Stimulated activated CD4-positive, alpha-beta T cell treated with anti-CD3 and anti-CD28 coated beads, Interleukin-1b, Interleukin-23, amount 100 ng/mL, for 1 hour (primary cell): Measurements from ENCODE around the gene HOXA3.
A peak's percentile ranks its signal among the peaks of the same experiment; 100 is the strongest.

ENCODE experiments used
- DNase-seq, 2 donors: peaks; one replicate each; pipeline ENCODE4 v3.0.0-alpha.2; 2020; ENCODE audit warnings: low read depth in 2 of 2

HOXA3 gene

DNA sequence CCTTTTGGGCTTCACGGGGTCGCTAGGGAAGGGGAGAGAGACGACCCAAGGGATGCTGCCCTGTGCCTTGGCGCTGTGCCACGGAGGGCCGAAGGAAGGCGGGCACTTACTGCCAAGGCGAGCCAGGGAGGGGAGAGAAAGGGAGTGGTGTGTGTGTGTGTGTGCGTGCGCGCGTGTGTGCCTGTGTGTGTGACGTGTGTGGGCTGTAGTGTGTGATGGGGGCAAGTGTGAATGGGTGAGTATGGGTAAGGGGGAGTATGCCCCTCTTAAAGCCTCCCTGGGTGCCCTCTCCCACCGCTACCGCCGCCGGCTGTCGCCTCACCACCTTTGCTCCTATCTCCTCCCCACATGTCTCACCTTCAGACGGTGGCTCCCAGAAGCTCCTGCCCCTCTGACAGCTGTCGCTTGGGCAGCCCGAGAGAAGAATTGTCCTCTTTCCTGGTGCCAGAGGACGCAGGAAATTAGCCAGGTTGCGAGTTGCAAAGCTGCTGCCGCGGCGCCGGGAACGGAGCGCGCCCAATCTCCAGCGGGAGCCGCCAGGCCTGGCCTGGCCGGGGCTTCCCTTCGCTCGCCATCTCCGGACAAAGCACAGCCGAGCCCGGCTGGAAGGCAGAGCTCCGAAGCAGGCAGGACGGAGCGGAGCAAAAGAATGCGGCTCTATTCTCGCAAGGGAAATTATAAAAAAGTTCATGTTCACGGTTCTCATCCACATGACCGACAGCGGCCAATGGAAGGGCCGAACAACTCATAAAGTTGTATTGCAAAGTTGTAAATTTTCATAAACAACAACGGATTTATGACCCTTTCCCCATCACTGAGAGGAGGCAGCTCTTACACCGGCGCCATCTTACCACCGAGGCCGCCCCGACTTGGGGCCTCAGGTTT lies at the start of gene HOXA3:
TSS of gene HOXA3 (minus strand) at position 653 of the 885 bp plus-strand sequence. CDS start 41,943 bp downstream, outside the sequence.
- DNase-seq, result no peak

DNA sequence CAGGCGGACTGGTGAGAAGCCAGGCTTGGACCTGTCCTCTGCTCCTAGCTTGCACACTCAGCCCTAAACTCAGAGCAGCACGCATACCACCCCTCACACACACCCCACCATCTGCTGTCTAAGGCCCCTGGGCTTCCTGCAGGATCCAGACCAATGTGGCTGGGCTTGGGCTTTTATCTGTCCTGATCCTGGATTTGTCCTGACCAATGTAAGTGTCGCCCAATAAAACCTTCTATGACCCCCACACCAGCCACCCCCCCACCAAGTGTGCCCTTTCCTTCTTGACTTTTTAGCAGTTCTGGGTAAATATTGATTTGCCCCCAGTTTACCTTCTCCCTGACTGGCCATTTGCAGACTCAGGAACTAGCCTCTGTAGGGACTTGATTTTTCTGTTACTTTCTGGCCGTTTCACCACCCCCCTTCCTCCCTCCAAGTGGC lies 49.2 kb upstream of the HOXA3 start:
- DNase-seq, result no peak

- no peak for DNase-seq
Observed at GRCh38 chr7:27200761-27201579, 48.6 kb upstream of the HOXA3 start.

- DNase-seq, result no peak
Observed at GRCh38 chr7:27199849-27200760, 47.7 kb upstream of the HOXA3 start, which contains the start of gene HOXA13. HOXA13 (minus strand) TSS chr7:27200091; CDS start chr7:27200077, 14 bp downstream.

DNA sequence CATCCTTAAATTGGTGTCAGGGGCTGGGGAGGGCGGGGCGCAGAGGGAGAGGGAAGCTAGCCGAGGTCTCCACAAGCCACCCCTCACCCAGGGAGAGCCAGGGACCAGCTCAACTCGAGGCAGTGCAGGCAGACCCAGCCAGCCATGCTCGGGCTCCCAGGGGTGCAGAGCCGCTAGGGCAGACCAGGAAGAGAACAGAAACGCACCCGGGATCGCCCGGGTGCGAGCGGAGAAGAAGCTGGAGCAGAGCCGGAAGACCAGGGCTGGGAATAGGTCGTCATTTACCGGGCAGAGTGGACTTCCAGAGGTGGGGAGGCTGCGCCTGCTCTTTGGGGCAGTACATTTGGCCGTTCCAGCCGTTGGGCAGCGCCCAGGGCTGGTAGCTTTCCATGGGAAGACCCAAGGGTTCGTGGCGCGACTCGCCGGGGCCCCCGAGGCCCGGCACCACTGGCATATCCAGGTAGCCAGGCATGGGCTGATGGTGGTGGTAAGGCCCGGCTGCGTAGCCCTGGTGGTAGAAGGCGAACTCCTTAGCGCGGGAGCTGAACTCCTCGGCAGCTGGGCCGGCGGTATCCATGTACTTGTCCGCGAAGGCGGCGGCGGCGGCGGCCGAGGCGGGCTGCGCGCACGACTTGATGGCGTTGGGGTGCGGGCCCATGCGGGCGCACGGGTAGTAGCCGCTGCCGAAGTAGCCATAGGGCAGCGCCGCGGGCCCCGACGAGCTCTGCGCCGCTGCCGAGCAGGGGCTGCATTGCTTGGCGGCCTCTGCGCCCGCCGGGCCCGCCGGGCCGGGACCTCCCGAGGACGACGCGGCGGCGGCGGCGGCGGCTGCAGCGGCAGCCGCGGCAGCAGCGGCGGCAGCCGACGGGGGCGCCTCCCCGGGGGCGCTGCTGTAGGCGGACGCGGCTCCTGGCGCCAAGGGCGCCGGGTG lies 46.8 kb upstream of the HOXA3 start:
- no peak for DNase-seq

GRCh38 chr7:27198138-27198841 lies 45.9 kb upstream of the HOXA3 start:
- DNase-seq, result no peak

DNA sequence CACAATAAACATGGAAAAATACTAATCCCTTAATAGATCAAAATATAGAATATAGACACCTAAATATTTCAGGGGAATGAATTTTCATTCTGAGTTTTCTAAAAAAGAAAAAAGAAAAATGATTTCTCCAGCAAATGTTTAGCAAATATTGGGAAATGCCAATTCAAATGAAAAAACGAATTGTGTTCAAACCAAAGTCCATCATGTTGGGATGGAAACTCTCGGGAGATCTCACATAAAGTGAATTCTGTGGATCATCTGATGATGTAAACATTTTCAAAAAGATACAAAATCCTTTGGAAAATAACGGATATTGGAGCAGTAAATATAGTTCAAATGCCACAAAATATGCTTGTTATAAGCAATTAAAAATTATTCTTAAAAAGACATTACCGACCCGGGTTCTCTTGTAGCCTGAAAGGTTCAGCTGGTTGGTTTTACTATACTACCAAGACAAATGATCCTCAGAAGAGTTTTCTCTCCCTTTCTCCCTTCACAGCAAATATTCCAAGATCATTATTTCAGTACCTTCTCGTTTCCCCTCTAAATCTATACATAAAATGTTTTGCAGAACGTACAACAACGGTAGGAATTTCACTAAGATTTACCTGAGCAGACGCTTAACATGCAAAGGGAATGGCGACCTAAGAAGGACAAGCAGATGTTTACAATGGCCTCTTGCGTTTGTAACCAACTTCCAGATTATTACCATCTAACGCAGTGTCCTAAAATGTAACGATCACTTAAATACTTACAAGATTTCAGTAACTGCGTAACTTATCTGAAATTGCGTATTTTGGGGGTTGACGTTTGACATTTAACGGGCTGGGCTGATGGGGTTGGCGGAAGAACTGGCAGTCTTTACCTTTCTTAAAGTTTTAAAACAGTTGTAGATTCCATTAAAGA lies 45.0 kb upstream of the HOXA3 start:
- no peak for DNase-seq

DNA sequence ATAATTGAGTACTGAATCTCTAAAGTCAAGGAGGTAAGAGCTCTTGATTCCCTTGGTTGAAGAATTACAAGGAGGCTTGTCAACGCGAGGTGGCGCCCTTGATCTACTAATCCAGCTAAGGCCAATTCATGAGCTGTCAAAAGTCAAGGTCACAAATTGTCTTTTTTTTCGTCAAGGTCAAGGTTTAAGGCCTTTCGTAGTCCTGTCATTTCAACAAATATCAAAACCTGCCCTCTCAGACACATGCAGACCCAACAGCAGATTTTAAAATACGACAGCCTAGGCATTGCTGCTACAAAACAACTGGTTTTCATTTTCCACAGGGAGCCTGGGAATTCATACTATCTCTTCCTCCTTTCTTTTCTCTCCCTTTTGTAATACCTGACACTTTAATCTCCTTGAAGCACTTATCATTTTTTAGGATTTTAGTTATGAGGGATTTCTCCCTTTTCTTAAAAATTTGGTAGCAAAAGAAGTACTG lies 43.9 kb upstream of the HOXA3 start:
- DNase-seq, result peak; percentile 63 to 83

- DNase-seq, result no peak
Observed at GRCh38 chr7:27194686-27195379, 42.5 kb upstream of the HOXA3 start.

GRCh38 chr7:27194002-27194352 lies 41.6 kb upstream of the HOXA3 start:
- DNase-seq, result no peak

DNA sequence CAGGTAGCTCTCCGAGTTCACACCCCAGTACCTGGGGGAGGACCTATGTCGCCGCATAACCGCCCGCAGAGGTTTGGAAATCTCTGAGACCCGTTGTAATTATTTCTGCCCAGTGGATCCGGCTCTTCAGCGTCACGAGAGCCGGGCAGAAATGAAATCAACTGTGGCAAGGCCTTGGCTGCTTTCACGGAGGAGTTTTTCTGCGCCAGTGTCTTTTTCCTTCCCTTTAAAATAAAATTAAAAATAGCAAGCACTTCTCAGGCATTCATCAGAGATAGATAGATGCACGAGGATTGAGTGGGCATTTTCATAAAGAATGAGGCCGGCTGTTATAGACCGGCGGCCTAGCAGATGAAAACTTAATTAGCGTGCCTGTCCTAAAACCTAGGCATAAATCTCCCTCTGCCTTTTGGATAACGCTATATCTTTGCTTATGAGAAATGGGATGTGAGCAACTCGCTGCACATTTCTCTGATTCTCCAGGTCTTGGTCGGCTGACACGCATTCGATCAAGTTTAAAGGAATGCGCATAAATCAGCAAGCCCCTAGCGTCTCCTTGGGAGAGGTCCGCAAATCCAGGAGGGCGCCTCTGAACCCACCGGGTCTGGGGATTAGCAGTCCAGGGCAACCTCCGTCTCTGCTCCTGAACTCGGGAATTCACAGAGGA lies 41.1 kb upstream of the HOXA3 start:
- DNase-seq, result no peak

DNA sequence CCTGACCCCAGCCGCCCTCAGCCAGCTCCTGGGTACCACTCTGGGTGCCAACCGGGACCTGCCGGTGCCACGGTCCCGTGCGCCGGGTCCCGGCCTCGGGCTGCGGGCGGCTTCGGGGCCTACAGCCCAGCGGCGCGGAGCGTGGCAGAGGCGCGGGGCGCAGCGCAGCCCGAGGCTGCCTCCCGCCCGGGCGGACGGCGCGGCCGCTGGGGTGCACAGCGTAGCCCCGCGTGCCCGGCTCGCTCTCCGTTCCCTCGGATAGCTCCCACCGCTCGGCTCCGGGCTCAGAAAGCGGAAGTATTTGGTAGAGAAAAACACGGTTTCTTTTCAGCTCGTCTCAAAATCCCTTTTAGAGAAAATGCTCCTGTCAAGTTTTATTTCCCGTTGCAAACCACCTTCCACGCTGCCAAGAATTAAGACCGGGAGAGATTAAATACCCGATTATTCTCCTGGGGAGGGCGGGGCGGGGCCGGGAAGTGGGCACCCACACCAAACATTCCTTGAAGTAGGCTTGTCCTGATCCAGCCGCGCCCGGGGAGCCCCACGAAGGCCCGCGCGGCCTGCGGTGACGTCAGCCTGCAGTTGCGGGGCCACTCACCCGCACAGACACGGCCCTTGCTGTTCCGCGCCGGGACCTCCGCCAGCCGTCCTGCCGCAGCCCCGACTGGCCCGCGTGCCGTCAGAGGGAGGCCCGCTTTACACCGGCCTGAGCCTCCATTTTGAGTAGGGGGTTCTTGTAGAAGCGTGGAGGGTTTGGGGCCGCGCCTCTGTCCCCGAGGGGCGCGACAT lies 40.4 kb upstream of the HOXA3 start:
- DNase-seq, result no peak

DNA sequence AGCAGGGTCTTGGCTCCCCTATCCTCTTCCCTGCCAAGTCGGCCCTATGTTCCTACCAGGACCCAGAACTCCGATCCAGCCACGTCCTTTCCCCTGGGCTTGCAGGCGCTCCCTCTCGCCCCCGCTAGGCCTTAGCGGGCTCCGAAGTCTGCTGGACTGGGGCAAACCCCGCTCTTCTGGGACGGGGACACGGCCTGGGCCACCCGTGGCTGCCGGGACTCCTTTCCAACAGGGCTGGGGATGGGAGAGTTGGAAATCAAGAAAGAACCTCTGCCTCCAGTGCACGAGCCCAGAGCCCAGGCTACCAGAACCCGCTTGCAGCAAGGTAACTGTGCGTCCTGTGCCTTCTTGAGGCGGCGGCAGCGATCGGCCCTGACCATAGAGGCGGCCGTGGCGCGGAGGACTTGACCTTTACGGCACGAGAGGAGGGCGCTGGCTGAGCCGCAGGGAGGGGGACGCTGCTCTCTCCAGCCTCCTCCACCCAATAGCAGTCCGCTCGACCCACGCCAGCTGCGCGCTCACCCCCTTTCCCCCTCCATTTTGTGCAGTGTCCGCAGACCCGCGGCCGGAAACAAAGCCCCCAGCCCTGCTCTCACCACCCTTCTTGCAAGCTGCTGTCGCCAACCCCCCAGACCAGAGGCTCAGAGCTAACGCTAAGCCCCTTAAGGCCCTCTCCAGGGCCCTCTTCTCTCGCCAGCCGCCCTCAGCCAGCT lies 39.6 kb upstream of the HOXA3 start:
- DNase-seq, result no peak

GRCh38 chr7:27191161-27191731 lies 38.9 kb upstream of the HOXA3 start:
- DNase-seq, result no peak

DNA sequence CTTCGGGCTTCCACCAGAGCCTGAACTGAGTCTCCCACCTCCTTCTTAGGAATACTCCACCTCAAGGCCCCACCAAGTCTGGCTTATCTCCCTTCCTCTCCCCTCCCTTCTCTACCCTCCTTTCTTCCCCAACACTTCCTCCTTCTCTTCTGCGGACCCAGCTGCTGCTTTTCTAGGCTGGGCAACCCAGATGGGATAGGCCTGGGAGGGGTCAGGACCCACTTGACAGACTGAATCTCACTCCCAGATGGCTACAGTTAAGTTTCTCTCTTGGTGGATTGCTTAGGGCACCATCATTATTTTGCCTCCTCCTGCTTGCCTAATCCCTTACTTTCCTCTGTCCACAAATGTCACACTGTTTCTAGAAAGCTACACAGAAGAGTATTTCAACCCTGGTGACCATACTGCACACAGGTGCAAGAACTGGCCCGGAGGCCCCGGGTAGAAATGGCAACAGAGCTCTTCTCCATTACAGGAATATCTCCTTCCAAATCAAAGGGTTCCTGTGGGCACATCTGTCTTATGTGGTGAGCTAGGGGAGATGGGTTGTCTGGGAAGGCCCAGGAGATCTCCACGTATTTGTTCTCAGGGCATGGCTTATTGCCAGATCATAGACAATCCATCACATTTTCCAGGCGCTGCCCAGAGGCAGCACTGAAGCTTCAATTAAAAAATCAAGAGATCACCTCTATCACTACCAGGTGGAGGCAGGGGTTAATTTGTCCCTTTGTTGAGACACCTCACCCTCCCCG lies 37.8 kb upstream of the HOXA3 start:
- DNase-seq, result no peak
